Cardiac septum (tissue), 1 donor: ENCODE measurements around the gene CLCNKB. TPM values are rescaled to one million over a fixed set of nuclear protein-coding genes. Genes with fewer than 3 reads are reported as not detected.
"Not testable (repeated sequence)": the region's sequence is repeated elsewhere in the genome, so short reads cannot be mapped to it uniquely, and the experiment has no call there.

ENCODE experiments used
- DNase-seq: peaks from one replicate; pipeline ENCODE4 v3.0.0-alpha.2; 2020; ENCODE audit warnings: low spot score
- intact Hi-C: fragments of 100-400 bp; cut with DNase I; formaldehyde crosslinking; loops from one replicate; pipeline ENCODE4 v1.14.0; 2022
- total RNA-seq: library from RNA; stranded (reverse); fragmentation: NEBNext Ultra II Directional; extraction: Animal tissue kit (Norgen Biotek cat#: 25700); gene quantifications from one replicate; pipeline ENCODE4 v1.2.1, GENCODE V29; 2021
- donor health status: DM: no; HTN: no; CAD: no.

CLCNKB gene
- total RNA-seq, 1 donor from 2014 or later: 2.0 TPM

DNA sequence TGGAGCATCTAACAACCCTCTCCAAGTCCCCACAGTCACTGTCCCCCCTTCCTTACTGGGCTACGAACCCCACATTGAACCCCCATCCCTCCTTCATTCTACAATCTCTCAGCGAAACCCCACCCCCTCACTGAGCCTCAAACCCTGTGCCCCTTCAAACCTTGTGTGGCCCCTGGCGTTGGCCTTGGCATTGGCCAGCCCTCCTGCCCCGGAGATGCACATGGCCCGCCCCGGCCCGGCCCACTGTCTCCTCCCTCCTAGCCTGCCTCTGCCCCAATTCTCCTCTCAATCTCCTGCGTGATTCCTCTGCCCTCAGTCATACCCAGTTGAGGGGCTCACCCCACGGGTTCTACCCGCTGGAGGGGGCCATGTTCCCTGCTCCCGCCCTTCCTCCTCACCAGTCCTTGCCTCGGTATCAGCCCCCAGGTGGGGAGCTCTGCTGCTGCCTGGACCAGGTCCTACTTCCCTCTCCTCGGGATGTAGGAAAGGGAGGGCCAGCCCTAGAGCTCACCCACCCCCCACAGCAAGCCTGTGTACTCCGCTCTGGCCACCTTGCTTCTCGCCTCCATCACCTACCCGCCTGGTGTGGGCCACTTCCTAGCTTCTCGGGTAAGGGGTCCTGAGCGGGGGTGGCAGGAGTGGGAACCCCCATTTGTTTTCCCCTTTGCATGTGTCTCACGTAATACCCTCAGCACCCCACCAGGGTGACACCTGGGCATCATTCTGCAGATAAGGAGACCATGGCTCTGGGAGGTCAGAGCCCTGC lies 15.2 kb upstream of the CLCNKB start:
- no peak for DNase-seq
- intact Hi-C loops: no loop called here

- DNase-seq, intact Hi-C loops: not testable (repeated sequence)
Measured at GRCh38 chr1:16029003-16029268, 14.6 kb upstream of the CLCNKB start.

DNA sequence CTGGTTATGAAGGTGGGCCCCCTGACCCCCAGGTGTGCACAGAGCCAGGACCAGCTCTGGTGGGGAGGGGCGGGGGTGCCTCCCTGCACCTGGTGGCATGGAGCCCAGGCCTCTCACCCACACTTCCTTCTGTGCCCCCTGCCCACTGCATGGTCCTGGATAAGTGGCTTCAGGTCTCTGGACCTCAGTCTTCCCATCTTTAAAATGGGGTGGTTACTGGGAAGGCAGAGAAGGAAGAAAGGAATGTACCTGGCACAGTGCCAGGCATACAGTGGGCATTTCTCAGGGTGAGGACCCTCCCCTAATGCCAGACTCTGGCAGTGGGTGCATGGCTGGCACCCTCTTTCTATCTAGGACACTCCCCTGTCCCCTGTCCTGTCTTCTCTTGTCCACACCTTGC lies 14.3 kb upstream of the CLCNKB start:
- no peak for DNase-seq
- intact Hi-C loops: no loop called here

DNA sequence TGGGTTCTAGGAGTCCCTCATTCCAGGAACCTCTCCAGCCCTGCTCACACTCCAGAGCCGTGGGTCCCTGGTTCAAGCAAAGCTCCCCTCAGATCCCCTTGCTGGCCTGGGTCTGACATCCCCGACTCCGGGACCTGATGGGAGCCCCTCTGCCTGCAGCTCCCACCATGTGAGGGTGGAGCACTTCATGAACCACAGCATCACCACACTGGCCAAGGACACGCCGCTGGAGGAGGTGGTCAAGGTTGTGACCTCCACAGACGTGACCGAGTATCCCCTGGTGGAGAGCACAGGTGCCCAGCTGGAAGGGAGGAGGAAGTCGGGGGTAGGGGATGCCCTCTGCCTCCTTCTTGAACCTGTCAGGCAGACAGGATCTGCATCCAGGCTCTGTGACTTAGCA lies 12.0 kb upstream of the CLCNKB start:
- no peak for DNase-seq
- intact Hi-C loops: no loop called here

- DNase-seq: peak; percentile 92
- intact Hi-C loops: loop anchor here (1.0 kb wide), 1 partner anchor 23 kb away; no protein-coding TSS in a partner anchor
Measured at GRCh38 chr1:16032388-16033102, 11.0 kb upstream of the CLCNKB start.

- intact Hi-C loops, DNase-seq: not testable (repeated sequence)
Measured at GRCh38 chr1:16033103-16033632, 10.4 kb upstream of the CLCNKB start.

DNA sequence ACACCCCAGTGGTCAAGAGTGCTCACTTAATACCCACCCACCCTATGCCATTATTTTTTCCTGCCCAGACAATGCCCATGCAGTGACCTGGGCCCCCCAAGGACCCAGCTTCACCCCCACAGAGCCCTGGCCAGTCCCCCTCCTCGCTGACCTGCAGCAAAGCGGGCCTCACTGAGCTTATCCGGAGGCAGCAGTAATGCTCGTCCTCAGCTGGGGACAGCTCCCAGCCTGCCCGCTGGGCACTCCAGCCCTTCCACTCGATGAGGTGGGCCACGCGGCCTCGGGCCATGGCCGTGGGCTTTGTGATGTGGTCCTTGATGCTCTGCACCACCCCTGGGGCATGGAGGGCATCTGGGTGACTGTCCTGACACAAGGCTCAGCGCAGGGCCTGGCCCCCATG lies 7.1 kb upstream of the CLCNKB start:
- intact Hi-C loops, DNase-seq: not testable (repeated sequence)

DNA sequence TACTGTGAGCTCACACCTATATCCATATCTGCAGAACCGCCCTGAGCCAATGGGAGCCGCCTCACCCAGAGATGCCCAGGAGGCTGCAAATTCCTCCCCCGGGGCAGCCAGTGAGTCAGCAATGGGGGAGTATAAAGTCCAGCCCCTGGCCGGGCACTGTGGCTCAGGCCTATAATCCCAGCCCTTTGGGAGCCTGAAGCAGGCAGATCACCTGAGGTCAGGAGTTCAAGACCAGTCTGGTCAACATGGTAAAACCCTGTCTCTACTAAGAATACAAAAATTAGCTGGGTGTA lies 5.0 kb upstream of the CLCNKB start:
- no peak for DNase-seq
- intact Hi-C loops: no loop called here

DNA sequence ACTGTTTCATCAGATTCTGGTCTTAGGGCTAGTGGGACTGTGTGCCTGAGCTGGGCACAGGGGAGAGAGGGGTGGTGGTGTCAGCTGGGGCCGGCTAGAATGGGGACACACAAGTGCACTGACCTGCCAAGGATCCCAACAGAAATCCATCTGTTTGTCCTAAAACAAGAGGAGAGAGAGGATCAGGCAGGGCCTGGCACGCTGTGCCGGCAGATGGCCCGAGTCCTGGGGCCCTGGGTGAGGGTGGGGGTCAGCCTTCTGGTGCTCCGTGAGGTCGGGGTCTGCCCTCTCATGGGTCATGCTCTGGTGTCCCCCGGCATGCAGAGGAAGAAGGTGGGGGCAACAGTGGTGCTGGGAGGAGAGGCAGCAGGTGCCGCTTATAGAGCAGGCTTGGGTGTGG lies 3.7 kb upstream of the CLCNKB start:
- intact Hi-C loops: loop anchor here (1.0 kb wide), 1 partner anchor 22 kb away; no protein-coding TSS in a partner anchor
- not testable (repeated sequence) for DNase-seq

DNA sequence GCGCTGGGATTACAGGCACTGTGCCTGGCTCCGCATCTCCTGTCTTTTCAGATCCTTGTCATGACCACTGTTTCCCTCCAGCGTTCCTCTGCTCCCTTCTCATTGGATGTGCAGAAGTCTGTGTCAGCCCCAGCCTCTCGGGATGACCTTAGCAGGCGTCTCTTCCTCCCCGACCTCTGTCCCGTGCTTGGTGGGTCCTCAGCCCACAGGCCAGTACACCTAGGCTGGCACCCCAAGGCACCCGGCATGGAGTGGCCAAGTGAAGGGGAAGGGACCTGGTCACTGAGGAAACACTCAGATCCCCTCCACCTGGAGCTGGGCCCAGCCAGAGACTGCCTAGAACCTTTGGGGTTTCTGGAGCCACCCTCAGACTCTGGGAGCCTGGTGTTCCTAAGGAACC lies 2.4 kb upstream of the CLCNKB start:
- intact Hi-C loops: no loop called here
- no peak for DNase-seq

DNA sequence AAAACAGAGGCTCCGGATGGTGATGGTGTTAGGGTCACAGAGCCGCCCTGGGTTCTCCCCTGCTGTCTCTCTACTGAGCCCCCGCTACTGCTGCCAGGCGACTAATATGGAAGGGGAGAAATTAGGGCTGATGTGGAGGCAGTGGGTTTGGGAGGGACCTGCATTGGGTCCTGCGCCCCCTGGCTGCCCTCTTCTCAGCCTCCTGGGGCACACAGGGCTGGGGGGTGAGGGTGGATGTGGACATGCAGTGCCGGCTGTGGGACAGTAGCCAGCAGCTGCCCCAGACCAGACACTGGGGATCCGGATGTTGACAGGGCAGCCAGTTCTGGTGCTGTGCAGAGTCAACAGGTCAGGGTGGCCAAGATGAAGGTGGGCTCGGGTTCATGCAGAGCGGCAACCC lies 1.5 kb upstream of the CLCNKB start:
- DNase-seq: no peak
- intact Hi-C loops: no loop called here

DNA sequence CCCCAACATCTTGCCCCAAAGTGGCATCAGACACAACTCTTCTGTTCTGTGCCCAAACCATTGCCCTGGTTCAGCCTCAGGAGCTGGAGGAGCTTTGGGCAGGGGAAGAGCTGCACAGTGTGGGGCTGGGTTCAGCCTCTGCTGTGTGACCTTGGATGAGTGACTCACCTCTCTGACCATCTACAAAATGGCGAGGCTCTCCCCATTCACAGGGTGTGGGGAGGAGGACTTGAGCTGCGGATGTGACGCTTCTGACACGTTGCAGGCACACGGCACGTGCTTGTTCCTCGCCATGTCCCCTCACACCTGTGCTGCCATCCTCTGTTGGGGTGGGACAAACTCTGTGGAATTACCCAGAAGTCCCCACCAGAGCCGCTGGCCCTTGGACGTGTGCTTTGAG lies 928 bp upstream of the CLCNKB start:
- intact Hi-C loops, DNase-seq: not testable (repeated sequence)

GRCh38 chr1:16043950-16044349 lies 368 bp downstream of the CLCNKB start:
- DNase-seq: no peak
- intact Hi-C loops: no loop called here

- no peak for DNase-seq
- intact Hi-C loops: no loop called here
Measured at GRCh38 chr1:16046842-16047241, 3.3 kb downstream of the CLCNKB start.

GRCh38 chr1:16047791-16048475 lies 4.4 kb downstream of the CLCNKB start:
- DNase-seq: no peak
- intact Hi-C loops: no loop called here

DNA sequence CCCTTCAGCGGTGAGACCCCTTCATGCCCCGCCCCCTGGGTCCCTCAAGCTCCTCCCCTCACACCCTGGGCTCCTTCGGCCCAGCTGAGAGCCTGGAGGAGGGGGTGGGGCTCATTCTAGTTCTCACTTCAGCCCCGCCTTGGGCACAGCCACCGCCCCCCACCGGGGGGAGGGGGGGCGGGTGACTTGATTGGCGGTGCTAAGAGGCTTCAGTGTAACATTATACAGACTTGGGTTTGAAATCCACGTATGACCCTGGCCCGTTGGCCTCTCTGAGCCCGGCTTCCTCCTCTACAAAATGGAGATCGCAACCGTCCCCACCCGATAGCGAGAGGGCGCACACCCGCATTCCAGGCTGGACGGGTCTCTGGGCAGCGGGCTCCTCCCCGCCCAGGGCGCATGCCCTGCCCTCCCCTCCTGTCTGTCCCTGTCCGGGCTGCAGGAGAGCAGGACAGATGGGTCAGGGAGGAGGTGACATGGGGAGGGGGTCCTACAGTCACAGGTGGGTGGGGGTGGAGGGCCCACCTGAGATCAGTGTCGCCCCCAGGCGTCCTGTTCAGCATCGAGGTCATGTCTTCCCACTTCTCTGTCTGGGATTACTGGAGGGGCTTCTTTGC lies 5.1 kb downstream of the CLCNKB start:
- intact Hi-C loops: no loop called here
- no peak for DNase-seq

DNA sequence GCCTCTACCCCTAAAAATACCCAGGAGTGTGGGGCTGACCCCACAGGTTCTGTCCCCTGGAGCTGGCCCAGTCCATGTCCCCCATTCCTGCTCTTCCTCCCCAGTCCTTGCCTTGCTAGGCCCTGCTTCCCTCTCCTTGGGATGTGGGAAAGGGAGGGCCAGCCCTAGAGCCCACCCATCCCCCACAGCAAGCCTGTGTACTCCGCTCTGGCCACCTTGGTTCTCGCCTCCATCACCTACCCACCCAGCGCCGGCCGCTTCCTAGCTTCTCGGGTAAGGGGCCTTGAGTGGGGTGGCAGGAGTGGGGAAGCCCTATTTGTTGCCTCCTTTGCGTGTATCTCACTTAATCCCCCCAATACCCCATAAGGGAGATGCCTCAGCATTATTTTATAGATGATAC lies 6.7 kb downstream of the CLCNKB start:
- intact Hi-C loops: loop anchor here (5.0 kb wide), 1 partner anchor 253 kb away; no protein-coding TSS in a partner anchor
- DNase-seq: no peak

GRCh38 chr1:16051039-16051438 lies 7.5 kb downstream of the CLCNKB start:
- DNase-seq: no peak

GRCh38 chr1:16051949-16052348 lies 8.4 kb downstream of the CLCNKB start:
- not testable (repeated sequence) for DNase-seq

More at GRCh38 chr1:16051039-16051438, 7.5 kb downstream of the CLCNKB start:
- intact Hi-C loops: loop anchor here (5.0 kb wide), 1 partner anchor 254 kb away; no protein-coding TSS in a partner anchor

More at GRCh38 chr1:16051949-16052348, 8.4 kb downstream of the CLCNKB start:
- intact Hi-C loops: loop anchor here (5.0 kb wide), 1 partner anchor 255 kb away; no protein-coding TSS in a partner anchor
